Astrocyte (in vitro differentiated cells and primary cell): Measurements from ENCODE around the gene CNTROB. TPM values are rescaled to one million over a fixed set of nuclear protein-coding genes. Genes with fewer than 3 reads are reported as not detected.
A peak's percentile ranks its signal among the peaks of the same experiment; 100 is the strongest.

Experiments
- DNase-seq: peaks from one replicate; pipeline ENCODE4 v3.0.0-alpha.2; 2010; ENCODE audit warnings: low read depth
- FAIRE-seq: peaks from 2 replicates; lab custom pipeline; 2011; peaks lifted over from hg19 to GRCh38; lab: Jason Lieb, UNC
- H2AFZ ChIP-seq: 2 replicates; pipeline ENCODE4 v1.6.0; 2012; ENCODE audit warnings: low read depth, low read length, inconsistent platforms
- H3K27ac ChIP-seq: 2 replicates; pipeline ENCODE4 v1.5.1; 2011; ENCODE audit warnings: low read depth, low read length, inconsistent platforms
- H3K27me3 ChIP-seq: 2 replicates; pipeline ENCODE4 v1.6.0; 2011; ENCODE audit warnings: low read length, inconsistent platforms; ENCODE audit not compliant: insufficient read depth
- H3K36me3 ChIP-seq: 2 replicates; pipeline ENCODE4 v1.5.1; 2011; ENCODE audit warnings: low read length, inconsistent platforms; ENCODE audit not compliant: insufficient read depth
- H3K4me1 ChIP-seq: 2 replicates; pipeline ENCODE4 v1.5.1; 2011; ENCODE audit warnings: low read length, inconsistent platforms; ENCODE audit not compliant: insufficient read depth
- H3K4me2 ChIP-seq: 2 replicates; pipeline ENCODE4 v1.6.0; 2012; ENCODE audit warnings: low read length, inconsistent platforms
- H3K4me3 ChIP-seq: 2 replicates; pipeline ENCODE4 v1.5.1; 2011; ENCODE audit warnings: low read depth, mild to moderate bottlenecking, low read length, inconsistent platforms; ENCODE audit not compliant: insufficient read depth
- H3K79me2 ChIP-seq: 2 replicates; pipeline ENCODE4 v1.6.0; 2012; ENCODE audit warnings: mild to moderate bottlenecking, low read length, inconsistent platforms; ENCODE audit not compliant: insufficient read depth
- H3K9ac ChIP-seq: 2 replicates; pipeline ENCODE4 v1.6.0; 2012; ENCODE audit warnings: mild to moderate bottlenecking, low read length, inconsistent platforms
- H3K9me3 ChIP-seq: 2 replicates; pipeline ENCODE4 v1.5.1; 2012; ENCODE audit warnings: low read depth, mild to moderate bottlenecking, low read length, inconsistent platforms; ENCODE audit not compliant: insufficient read depth
- H4K20me1 ChIP-seq: 2 replicates; pipeline ENCODE4 v1.6.0; 2012; ENCODE audit warnings: low read length, inconsistent platforms; ENCODE audit not compliant: insufficient read depth
- H3K27ac Mint-ChIP-seq: one replicate; pipeline ENCODE4 v1.8.0; 2021; ENCODE audit warnings: mild to moderate bottlenecking, mixed read lengths; ENCODE audit not compliant: unreplicated experiment
- H3K27me3 Mint-ChIP-seq: one replicate; pipeline ENCODE4 v1.8.0; 2021; ENCODE audit warnings: low read depth, mixed read lengths; ENCODE audit not compliant: unreplicated experiment
- H3K36me3 Mint-ChIP-seq: one replicate; pipeline ENCODE4 v1.8.0; 2021; ENCODE audit warnings: low read depth, mixed read lengths; ENCODE audit not compliant: unreplicated experiment
- H3K4me1 Mint-ChIP-seq: one replicate; pipeline ENCODE4 v1.8.0; 2021; ENCODE audit warnings: low read depth, mixed read lengths; ENCODE audit not compliant: unreplicated experiment
- H3K4me3 Mint-ChIP-seq: one replicate; pipeline ENCODE4 v1.8.0; 2021; ENCODE audit warnings: mild to moderate bottlenecking, moderate library complexity, mixed read lengths; ENCODE audit not compliant: unreplicated experiment
- H3K9me3 Mint-ChIP-seq: one replicate; pipeline ENCODE4 v1.8.0; 2021; ENCODE audit warnings: mild to moderate bottlenecking, mixed read lengths; ENCODE audit not compliant: unreplicated experiment
- CTCF ChIP-seq: IDR thresholded peaks from 2 replicates; pipeline ENCODE4 v1.5.1; 2011; ENCODE audit warnings: low read depth, mild to moderate bottlenecking, inconsistent platforms, low read length, moderate library complexity; ENCODE audit not compliant: insufficient read depth
- EZH2 ChIP-seq: IDR thresholded peaks from 2 replicates; pipeline ENCODE4 v1.6.1; 2012; ENCODE audit warnings: mild to moderate bottlenecking, low read length, inconsistent platforms; ENCODE audit not compliant: insufficient read depth
- total RNA-seq: library from RNA; stranded (reverse); gene quantifications from 2 replicates; pipeline ENCODE4 v1.2.1, GENCODE V29; 2021

CNTROB gene
- total RNA-seq, 1 donor from 2014 or later: 25.3 TPM

GRCh38 chr17:7927596-7927995, 4.4 kb upstream of the CNTROB start:
- Histone ChIP-seq H3K4me1 (peaks cover 14% of the 10 kb centered on the region), H3K4me3 (no peak overlapping the region), H2AFZ (no peak overlapping the region), H3K4me2 (no peak overlapping the region), H3K27ac (no peak overlapping the region), H3K9me3 (no peaks in the 10 kb centered on the region), H3K27me3 (no peaks in the 10 kb centered on the region), H3K36me3 (no peaks in the 10 kb centered on the region), H4K20me1 (no peaks in the 10 kb centered on the region), H3K9ac (no peak overlapping the region), H3K79me2 (peaks cover 19% of the 10 kb centered on the region)
- H3K9me3 Mint-ChIP-seq: peaks cover 5% of the 10 kb centered on the region
- H3K36me3 Mint-ChIP-seq: peaks cover 14% of the 10 kb centered on the region
- TF ChIP-seq CTCF (no peak), EZH2 (no peak)
- no peak for DNase-seq
- H3K27ac Mint-ChIP-seq: no peak overlapping the region
- H3K4me3 Mint-ChIP-seq: no peak overlapping the region
- peaks cover 52% of the 10 kb centered on the region for H3K27me3 Mint-ChIP-seq
- H3K4me1 Mint-ChIP-seq: peaks cover 2% of the 10 kb centered on the region
- FAIRE-seq: no peak

- H3K9ac ChIP-seq: peak within 1 kb of the TSS; percentile 79
- H3K4me2 ChIP-seq: peak within 1 kb of the TSS; percentile 96
- no peaks in the 10 kb centered on the region for H3K9me3 ChIP-seq
- H4K20me1 ChIP-seq: peaks cover 15% of the 10 kb centered on the region
- FAIRE-seq (no peak), DNase-seq (peak; percentile 60)
- Mint-ChIP-seq H3K27me3 (peaks cover 35% of the 10 kb centered on the region), H3K4me3 (peak within 1 kb of the TSS; percentile 95), H3K4me1 (peaks cover 14% of the 10 kb centered on the region), H3K27ac (peak within 1 kb of the TSS; percentile 73), H3K36me3 (peaks cover 13% of the 10 kb centered on the region), H3K9me3 (peaks cover 5% of the 10 kb centered on the region)
- H3K27ac ChIP-seq: no peak within 1 kb of the TSS
- H3K27me3 ChIP-seq: no peaks in the 10 kb centered on the region
- peaks cover 37% of the 10 kb centered on the region for H3K79me2 ChIP-seq
- peak within 1 kb of the TSS; percentile 79 for H2AFZ ChIP-seq
- no peaks in the 10 kb centered on the region for H3K36me3 ChIP-seq
- TF ChIP-seq EZH2 (no peak), CTCF (no peak)
- peaks cover 19% of the 10 kb centered on the region for H3K4me1 ChIP-seq
- H3K4me3 ChIP-seq: peak within 1 kb of the TSS; percentile 49
These were observed 2.6 kb upstream of the CNTROB start, which contains the start of gene KCNAB3 for GRCh38 chr17:7929158-7930023. Gene KCNAB3 (minus strand): TSS chr17:7929856. CDS start chr17:7929435, 421 bp downstream.
